K562 (cell line): ENCODE results near the gene SPATA12. TPM values are rescaled to one million over a fixed set of nuclear protein-coding genes. Genes with fewer than 3 reads are reported as not detected.

Source experiments
- BRF1 ChIP-seq: IDR thresholded peaks from 3 replicates; pipeline ENCODE4 v1.6.1; 2011; ENCODE audit warnings: borderline replicate concordance, mild to moderate bottlenecking; ENCODE audit not compliant: insufficient read length; ENCODE audit errors: extremely low read depth
- FOSL1 ChIP-seq: fragments of 200-800 bp; sonication (Bioruptor generic); conservative IDR thresholded peaks from 2 replicates; pipeline ENCODE4 v1.6.1; 2016; ENCODE audit warnings: missing genetic modification characterization, missing compliant biosample characterization
- HMGN3 ChIP-seq: IDR thresholded peaks from 2 replicates; pipeline ENCODE4 v1.6.1; 2011; ENCODE audit warnings: borderline replicate concordance, low read depth, mild to moderate bottlenecking, mixed read lengths, low read length; ENCODE audit not compliant: insufficient read length; ENCODE audit errors: extremely low read depth
- NELFE ChIP-seq: IDR thresholded peaks from 2 replicates; pipeline ENCODE4 v1.6.1; 2011; ENCODE audit warnings: mild to moderate bottlenecking; ENCODE audit not compliant: insufficient read depth, insufficient read length
- ZFP36 ChIP-seq: fragments of 150-350 bp; IDR thresholded peaks from 2 replicates; pipeline ENCODE4 v1.6.1; 2018; ENCODE audit warnings: low read length, low read depth; ENCODE audit not compliant: partially characterized antibody
- polyA plus RNA-seq, 8 experiments: library from polyadenylated mRNA; depleted of rRNA in 4 of 8; stranded (reverse) in 5 of 8; unstranded in 3 of 8; fragments of >200 nt; fragmentation: Nextera tagmentation in 2 of 8; fragmentation: Illumina TruSeq in 1 of 8; extraction: Ambion mirVana in 2 of 8; extraction: Trizol in 1 of 8; gene quantifications; 2 replicates each; pipeline versions ENCODE4 v1.2.1 to v1.2.3, GENCODE V29; 2011 to 2014; ENCODE audit warnings: inconsistent platforms in 1 of 8, missing spikeins in 1 of 8
- total RNA-seq, 7 experiments: library from RNA; depleted of rRNA in 6 of 7; stranded (reverse); fragments of >200 nt in 6 of 7; fragmentation: Illumina TruSeq in 2 of 7; extraction: Trizol in 2 of 7; gene quantifications; 2 replicates each; pipeline versions ENCODE4 v1.2.1 to v1.2.3, GENCODE V29; 2011 to 2021; ENCODE audit warnings: low replicate concordance in 1 of 7
- TF ChIP-seq, protein P1 (sequence below): fragments of 450-650 bp; IDR thresholded peaks from 2 replicates; pipeline ENCODE4 v1.6.1; 2016; ENCODE audit warnings: mild to moderate bottlenecking, moderate library complexity

Gene SPATA12
- total and polyA plus RNA-seq, 9 of the 15 experiments (the other 6 are each of a cell fraction or from before 2014, with no cell fraction given), result not detected

DNA sequence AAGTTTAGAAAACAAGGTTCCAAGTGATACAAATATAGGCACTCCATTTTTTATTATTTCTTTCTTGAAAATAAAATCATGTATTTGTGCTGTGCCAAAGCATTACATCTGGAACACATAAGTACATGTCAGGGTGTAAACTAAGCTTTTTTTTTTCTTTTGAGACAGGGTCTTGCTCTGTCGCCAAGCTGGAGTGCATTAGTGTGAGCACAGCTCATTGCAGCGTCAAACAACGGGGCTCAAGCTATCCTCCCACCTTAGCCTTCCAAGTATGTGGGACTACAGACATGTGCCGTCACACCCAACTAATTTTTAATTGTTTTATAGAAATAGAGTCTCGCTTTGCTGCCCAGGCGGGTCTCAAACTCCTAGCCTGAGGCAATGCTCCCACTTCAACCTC, 9.0 kb downstream of the SPATA12 start (continued):
- TF ChIP-seq, protein P1, sequence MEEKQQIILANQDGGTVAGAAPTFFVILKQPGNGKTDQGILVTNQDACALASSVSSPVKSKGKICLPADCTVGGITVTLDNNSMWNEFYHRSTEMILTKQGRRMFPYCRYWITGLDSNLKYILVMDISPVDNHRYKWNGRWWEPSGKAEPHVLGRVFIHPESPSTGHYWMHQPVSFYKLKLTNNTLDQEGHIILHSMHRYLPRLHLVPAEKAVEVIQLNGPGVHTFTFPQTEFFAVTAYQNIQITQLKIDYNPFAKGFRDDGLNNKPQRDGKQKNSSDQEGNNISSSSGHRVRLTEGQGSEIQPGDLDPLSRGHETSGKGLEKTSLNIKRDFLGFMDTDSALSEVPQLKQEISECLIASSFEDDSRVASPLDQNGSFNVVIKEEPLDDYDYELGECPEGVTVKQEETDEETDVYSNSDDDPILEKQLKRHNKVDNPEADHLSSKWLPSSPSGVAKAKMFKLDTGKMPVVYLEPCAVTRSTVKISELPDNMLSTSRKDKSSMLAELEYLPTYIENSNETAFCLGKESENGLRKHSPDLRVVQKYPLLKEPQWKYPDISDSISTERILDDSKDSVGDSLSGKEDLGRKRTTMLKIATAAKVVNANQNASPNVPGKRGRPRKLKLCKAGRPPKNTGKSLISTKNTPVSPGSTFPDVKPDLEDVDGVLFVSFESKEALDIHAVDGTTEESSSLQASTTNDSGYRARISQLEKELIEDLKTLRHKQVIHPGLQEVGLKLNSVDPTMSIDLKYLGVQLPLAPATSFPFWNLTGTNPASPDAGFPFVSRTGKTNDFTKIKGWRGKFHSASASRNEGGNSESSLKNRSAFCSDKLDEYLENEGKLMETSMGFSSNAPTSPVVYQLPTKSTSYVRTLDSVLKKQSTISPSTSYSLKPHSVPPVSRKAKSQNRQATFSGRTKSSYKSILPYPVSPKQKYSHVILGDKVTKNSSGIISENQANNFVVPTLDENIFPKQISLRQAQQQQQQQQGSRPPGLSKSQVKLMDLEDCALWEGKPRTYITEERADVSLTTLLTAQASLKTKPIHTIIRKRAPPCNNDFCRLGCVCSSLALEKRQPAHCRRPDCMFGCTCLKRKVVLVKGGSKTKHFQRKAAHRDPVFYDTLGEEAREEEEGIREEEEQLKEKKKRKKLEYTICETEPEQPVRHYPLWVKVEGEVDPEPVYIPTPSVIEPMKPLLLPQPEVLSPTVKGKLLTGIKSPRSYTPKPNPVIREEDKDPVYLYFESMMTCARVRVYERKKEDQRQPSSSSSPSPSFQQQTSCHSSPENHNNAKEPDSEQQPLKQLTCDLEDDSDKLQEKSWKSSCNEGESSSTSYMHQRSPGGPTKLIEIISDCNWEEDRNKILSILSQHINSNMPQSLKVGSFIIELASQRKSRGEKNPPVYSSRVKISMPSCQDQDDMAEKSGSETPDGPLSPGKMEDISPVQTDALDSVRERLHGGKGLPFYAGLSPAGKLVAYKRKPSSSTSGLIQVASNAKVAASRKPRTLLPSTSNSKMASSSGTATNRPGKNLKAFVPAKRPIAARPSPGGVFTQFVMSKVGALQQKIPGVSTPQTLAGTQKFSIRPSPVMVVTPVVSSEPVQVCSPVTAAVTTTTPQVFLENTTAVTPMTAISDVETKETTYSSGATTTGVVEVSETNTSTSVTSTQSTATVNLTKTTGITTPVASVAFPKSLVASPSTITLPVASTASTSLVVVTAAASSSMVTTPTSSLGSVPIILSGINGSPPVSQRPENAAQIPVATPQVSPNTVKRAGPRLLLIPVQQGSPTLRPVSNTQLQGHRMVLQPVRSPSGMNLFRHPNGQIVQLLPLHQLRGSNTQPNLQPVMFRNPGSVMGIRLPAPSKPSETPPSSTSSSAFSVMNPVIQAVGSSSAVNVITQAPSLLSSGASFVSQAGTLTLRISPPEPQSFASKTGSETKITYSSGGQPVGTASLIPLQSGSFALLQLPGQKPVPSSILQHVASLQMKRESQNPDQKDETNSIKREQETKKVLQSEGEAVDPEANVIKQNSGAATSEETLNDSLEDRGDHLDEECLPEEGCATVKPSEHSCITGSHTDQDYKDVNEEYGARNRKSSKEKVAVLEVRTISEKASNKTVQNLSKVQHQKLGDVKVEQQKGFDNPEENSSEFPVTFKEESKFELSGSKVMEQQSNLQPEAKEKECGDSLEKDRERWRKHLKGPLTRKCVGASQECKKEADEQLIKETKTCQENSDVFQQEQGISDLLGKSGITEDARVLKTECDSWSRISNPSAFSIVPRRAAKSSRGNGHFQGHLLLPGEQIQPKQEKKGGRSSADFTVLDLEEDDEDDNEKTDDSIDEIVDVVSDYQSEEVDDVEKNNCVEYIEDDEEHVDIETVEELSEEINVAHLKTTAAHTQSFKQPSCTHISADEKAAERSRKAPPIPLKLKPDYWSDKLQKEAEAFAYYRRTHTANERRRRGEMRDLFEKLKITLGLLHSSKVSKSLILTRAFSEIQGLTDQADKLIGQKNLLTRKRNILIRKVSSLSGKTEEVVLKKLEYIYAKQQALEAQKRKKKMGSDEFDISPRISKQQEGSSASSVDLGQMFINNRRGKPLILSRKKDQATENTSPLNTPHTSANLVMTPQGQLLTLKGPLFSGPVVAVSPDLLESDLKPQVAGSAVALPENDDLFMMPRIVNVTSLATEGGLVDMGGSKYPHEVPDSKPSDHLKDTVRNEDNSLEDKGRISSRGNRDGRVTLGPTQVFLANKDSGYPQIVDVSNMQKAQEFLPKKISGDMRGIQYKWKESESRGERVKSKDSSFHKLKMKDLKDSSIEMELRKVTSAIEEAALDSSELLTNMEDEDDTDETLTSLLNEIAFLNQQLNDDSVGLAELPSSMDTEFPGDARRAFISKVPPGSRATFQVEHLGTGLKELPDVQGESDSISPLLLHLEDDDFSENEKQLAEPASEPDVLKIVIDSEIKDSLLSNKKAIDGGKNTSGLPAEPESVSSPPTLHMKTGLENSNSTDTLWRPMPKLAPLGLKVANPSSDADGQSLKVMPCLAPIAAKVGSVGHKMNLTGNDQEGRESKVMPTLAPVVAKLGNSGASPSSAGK, result no peak
- TF ChIP-seq FOSL1 (no peak), NELFE (no peak), BRF1 (no peak), HMGN3 (no peak), ZFP36 (no peak)
